Astrocyte (in vitro differentiated cells and primary cell): ENCODE results near the gene SCNN1A.

Experiments
- CTCF ChIP-seq: IDR thresholded peaks from 2 replicates; pipeline ENCODE4 v1.5.1; 2011; ENCODE audit warnings: low read depth, mild to moderate bottlenecking, inconsistent platforms, low read length, moderate library complexity; ENCODE audit not compliant: insufficient read depth
- EZH2 ChIP-seq: IDR thresholded peaks from 2 replicates; pipeline ENCODE4 v1.6.1; 2012; ENCODE audit warnings: mild to moderate bottlenecking, low read length, inconsistent platforms; ENCODE audit not compliant: insufficient read depth

- TF ChIP-seq CTCF, result no peak
- TF ChIP-seq EZH2, result no peak
These were observed 53.5 kb downstream of the SCNN1A start for GRCh38 chr12:6321905-6322304.
